ENCODE measurements around the gene NUTF2. TPM values are rescaled to one million over a fixed set of nuclear protein-coding genes. Genes with fewer than 3 reads are reported as not detected.

Gene NUTF2
- total and polyA plus RNA-seq, 8 donors: 25.8 to 69.1 (median 40.2) TPM

DNA sequence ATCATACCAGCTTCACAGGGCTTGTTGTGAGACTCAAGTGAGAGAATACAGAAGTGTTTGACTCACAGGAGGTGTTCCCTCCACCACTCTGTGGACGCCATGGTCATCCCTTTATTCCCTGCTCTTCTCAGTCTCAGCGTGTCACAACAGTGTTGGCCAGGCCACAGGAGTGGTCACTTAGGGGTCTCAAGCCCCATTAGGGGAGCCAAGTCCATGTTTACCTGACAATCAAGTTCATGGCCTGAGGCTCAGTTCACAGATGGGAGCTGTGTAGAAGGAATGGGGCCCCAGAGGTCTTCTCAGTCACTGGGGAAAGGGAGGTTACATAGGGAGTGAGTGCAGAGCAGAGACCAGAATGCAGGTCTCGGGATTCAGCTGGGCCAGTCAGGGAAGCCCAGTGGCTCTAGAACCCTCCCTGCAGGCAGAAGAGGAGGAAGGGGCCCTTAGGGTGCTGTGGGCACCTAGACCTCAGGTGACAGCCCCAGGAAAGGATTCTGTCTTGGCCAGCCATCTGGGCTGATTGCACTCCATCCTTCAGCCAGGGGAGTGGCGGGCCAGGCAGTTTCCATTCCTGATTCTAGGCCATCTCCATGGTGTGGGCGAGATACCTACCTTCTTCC is 10.3 kb downstream of the NUTF2 start:
- intact Hi-C loops (cut with DNase I): no loop called here
- FAIRE-seq: no peak
- TF ChIP-seq, protein P1, sequence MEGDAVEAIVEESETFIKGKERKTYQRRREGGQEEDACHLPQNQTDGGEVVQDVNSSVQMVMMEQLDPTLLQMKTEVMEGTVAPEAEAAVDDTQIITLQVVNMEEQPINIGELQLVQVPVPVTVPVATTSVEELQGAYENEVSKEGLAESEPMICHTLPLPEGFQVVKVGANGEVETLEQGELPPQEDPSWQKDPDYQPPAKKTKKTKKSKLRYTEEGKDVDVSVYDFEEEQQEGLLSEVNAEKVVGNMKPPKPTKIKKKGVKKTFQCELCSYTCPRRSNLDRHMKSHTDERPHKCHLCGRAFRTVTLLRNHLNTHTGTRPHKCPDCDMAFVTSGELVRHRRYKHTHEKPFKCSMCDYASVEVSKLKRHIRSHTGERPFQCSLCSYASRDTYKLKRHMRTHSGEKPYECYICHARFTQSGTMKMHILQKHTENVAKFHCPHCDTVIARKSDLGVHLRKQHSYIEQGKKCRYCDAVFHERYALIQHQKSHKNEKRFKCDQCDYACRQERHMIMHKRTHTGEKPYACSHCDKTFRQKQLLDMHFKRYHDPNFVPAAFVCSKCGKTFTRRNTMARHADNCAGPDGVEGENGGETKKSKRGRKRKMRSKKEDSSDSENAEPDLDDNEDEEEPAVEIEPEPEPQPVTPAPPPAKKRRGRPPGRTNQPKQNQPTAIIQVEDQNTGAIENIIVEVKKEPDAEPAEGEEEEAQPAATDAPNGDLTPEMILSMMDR (IDR thresholded peaks at IDR 0.05): no peak
- Histone ChIP-seq H3K4me1 (peaks cover 29 to 36% (median 32%) of the 10 kb centered on the region in 3 donors), H3K27me3 (no peaks in the 10 kb centered on the region), H3K27ac (peak overlapping the region; percentile 82 to 87 (median 85)), H3K9me3 (no peaks in the 10 kb centered on the region), H3K4me3 (no peak overlapping the region), H3K36me3 (no peaks in the 10 kb centered on the region)
- ATAC-seq: peak in 2 of 4 donors; percentile 8 to 14
- no peak for DNase-seq
- WGBS, 2 donors: 90 to 95% methylated on average over 5 of the region's 5 CpGs

DNA sequence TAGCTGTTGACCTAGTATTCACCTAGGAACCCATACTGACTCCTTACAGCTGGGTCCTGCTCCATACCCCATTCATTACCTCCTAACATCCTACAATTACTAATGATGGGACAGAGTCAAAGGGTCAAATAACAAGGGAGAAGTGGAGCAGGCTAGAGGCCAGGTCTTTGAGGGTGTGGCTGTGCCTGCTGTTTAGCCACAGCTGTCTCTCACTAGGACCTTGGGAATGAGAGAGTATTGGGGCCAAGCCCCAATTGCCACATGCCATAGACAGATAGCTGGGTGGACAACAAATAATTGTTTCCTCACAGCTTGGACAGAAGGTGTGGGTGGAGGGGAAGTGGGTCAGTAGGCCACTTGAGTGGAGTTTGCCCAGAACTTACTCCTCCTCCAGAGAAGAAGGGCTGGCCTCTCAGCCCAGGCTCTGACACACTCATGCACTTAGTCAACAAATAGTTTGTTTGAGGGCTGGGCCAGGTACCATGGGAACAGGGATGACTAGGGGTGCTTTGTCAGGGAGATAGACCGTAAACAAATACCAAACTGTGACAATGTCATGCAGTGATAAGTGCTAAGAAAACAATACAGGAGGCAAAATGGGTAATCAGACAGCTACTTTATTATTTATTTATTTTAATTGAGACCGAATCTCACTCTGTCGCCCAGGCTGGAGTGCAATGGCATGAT is 11.0 kb downstream of the NUTF2 start:
- no peaks in the 10 kb centered on the region for H3K36me3 ChIP-seq
- intact Hi-C loops (cut with DNase I): no loop called here
- H3K27me3 ChIP-seq: no peaks in the 10 kb centered on the region
- peak; percentile 63 to 86 (median 82) for DNase-seq
- H3K27ac ChIP-seq: peak overlapping the region; percentile 82 to 87 (median 85)
- 22 to 24% methylated on average over 3 of the region's 3 CpGs for WGBS, 2 donors
- peak; percentile 91 to 96 (median 94) for ATAC-seq
- H3K4me1 ChIP-seq: peaks cover 29 to 36% (median 32%) of the 10 kb centered on the region in 3 donors
- peak; percentile 51 for FAIRE-seq
- H3K9me3 ChIP-seq: no peaks in the 10 kb centered on the region
- TF ChIP-seq, protein P1 (IDR thresholded peaks at IDR 0.05): no peak
- no peak overlapping the region for H3K4me3 ChIP-seq

DNA sequence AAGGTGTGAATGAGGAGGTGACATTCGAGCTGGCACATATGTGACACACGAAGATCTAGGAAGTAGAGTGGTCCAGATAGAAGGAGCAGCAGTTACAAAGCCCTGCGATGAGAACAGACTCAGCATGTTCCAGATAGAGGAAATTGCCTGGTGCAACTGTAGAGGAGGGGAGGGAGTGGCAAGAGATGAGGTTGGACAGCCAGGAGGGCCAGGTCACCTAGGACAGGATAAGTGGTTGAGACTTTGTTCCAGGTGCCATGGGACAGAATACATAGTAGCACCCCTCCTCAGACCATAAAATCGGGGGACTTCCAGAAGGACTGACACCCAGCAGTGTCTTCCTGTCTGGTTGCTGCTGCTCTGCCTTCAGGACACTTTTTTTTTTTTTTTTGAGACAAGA is 11.8 kb downstream of the NUTF2 start:
- peaks cover 29 to 36% (median 32%) of the 10 kb centered on the region in 3 donors for H3K4me1 ChIP-seq
- 66% methylated on average over 4 of the region's 4 CpGs for WGBS, 2 donors
- H3K27ac ChIP-seq: peak overlapping the region; percentile 82 to 87 (median 85)
- no peaks in the 10 kb centered on the region for H3K9me3 ChIP-seq
- no peak overlapping the region for H3K4me3 ChIP-seq
- H3K36me3 ChIP-seq: no peaks in the 10 kb centered on the region
- no peak for FAIRE-seq
- DNase-seq: no peak
- intact Hi-C loops (cut with DNase I): no loop called here
- peak in 2 of 4 donors; percentile 5 to 13 for ATAC-seq
- TF ChIP-seq, protein P1 (IDR thresholded peaks at IDR 0.05): no peak
- H3K27me3 ChIP-seq: no peaks in the 10 kb centered on the region

DNA sequence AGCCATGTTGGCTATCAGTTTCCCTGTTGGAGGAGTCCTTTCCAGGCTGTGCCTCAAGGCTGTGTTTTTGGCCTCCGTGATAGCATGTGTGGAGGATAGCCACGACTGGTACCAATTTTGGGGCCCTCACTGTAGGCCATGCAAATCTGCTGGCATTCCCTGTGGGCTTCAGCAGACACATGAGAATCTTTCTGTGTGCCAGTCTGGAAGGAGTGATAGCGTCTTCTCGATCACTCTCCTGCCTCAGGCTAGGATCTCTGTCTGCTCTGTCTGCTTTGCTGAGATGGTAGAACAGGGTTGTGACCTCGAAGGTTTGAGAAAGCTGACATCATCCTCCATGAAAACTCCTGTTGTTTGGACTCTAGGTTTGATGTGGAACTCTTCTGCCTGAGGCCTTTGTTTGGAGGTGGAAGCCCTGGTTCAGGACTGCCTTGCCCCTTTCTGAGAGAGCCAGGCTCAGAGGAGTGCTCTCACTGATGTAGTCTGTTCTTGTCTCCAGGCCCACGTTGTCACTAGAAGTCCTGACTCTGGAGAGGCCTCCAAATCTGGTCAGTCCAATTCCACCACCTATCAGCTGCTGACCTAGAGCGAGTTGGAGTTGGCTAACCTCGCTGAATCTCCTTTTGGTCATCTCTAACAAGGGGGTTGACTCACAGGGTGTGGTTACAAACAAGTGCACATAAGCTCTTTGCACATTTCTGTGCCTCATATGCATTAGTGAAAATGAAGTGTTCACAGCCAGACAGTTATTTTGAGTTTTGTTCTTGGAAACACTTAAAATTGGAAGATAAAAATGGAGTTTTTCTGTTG is 14.1 kb downstream of the NUTF2 start:
- Histone ChIP-seq H3K4me1 (peaks cover 20 to 25% (median 23%) of the 10 kb centered on the region in 3 donors), H3K36me3 (peaks cover 0 to 6% (median 0%) of the 10 kb centered on the region in 3 donors), H3K27me3 (no peaks in the 10 kb centered on the region), H3K4me3 (no peak overlapping the region), H3K9me3 (no peaks in the 10 kb centered on the region), H3K27ac (no peak overlapping the region)
- TF ChIP-seq, protein P1 (IDR thresholded peaks at IDR 0.05): no peak
- intact Hi-C loops (cut with DNase I): no loop called here
- DNase-seq: no peak
- WGBS, 2 donors: 83 to 85% methylated on average over 8 of the region's 8 CpGs
- ATAC-seq: no peak
- FAIRE-seq: no peak

All from pancreas (tissue), 10 donors.